OCI-LY1 (cell line): ENCODE results near the gene CDPF1.
A peak's percentile ranks its signal among the peaks of the same experiment; 100 is the strongest.

ENCODE experiments used
- H2AFZ ChIP-seq: fragments of 200-600 bp; sonication (generic), shearing (Covaris generic); 2 replicates; pipeline ENCODE4 v1.6.0; 2014; ENCODE audit warnings: antibody characterized with exemption, mild to moderate bottlenecking, low read length
- H3F3A ChIP-seq: fragments of 200-600 bp; sonication (generic), shearing (Covaris generic); 2 replicates; pipeline ENCODE4 v1.6.0; 2014; ENCODE audit warnings: mild to moderate bottlenecking, antibody characterized with exemption, low read length, moderate library complexity; ENCODE audit not compliant: insufficient read depth
- H3K27ac ChIP-seq: fragments of 200-600 bp; sonication (generic); 2 replicates; pipeline ENCODE4 v1.5.1; 2014; ENCODE audit warnings: low read length, mixed run types, mild to moderate bottlenecking, low read depth; ENCODE audit not compliant: poor library complexity, severe bottlenecking
- H3K27me3 ChIP-seq: fragments of 200-600 bp; sonication (generic); 2 replicates; pipeline ENCODE4 v1.6.0; 2014; ENCODE audit warnings: antibody characterized with exemption, mild to moderate bottlenecking, low read length, moderate library complexity; ENCODE audit not compliant: insufficient read depth
- H3K36me3 ChIP-seq: fragments of 200-600 bp; sonication (generic); 2 replicates; pipeline ENCODE4 v1.6.1; 2014; ENCODE audit warnings: mild to moderate bottlenecking, antibody characterized with exemption, low read length, moderate library complexity, mixed read lengths; ENCODE audit not compliant: insufficient read depth
- H3K4me1 ChIP-seq: fragments of 200-600 bp; sonication (generic); 2 replicates; pipeline ENCODE4 v1.5.1; 2014; ENCODE audit warnings: mild to moderate bottlenecking, low read length, moderate library complexity; ENCODE audit not compliant: insufficient read depth, severe bottlenecking
- H3K4me2 ChIP-seq: fragments of 200-600 bp; sonication (generic), shearing (Covaris generic); 2 replicates; pipeline ENCODE4 v1.6.1; 2014; ENCODE audit warnings: low read length
- H3K4me3 ChIP-seq: fragments of 200-600 bp; sonication (generic); 2 replicates; pipeline ENCODE4 v1.5.1; 2014; ENCODE audit warnings: low read length, low read depth, mild to moderate bottlenecking, mixed read lengths; ENCODE audit not compliant: poor library complexity, severe bottlenecking
- H3K79me2 ChIP-seq: fragments of 200-600 bp; shearing (Covaris generic); 2 replicates; pipeline ENCODE4 v1.6.1; 2016; ENCODE audit warnings: mixed run types, low read length, mixed read lengths; ENCODE audit not compliant: insufficient read depth
- H3K9ac ChIP-seq: fragments of 200-600 bp; sonication (generic), shearing (Covaris generic); 2 replicates; pipeline ENCODE4 v1.6.1; 2014; ENCODE audit warnings: mild to moderate bottlenecking, low read length, mixed read lengths
- H3K9me2 ChIP-seq: fragments of 200-600 bp; sonication (generic), shearing (Covaris generic); 2 replicates; pipeline ENCODE4 v1.6.1; 2014; ENCODE audit warnings: low read depth, mild to moderate bottlenecking, low read length, mixed read lengths
- H3K9me3 ChIP-seq: fragments of 200-600 bp; shearing (Covaris generic); 2 replicates; pipeline ENCODE4 v1.6.1; 2014; ENCODE audit warnings: low read length, mixed read lengths
- H4K20me1 ChIP-seq: fragments of 200-600 bp; sonication (generic), shearing (Covaris generic); 2 replicates; pipeline ENCODE4 v1.6.0; 2016; ENCODE audit warnings: mild to moderate bottlenecking, low read length; ENCODE audit not compliant: insufficient read depth
- CTCF ChIP-seq: fragments of 200-600 bp; sonication (generic), shearing (Covaris generic); IDR thresholded peaks from 2 replicates; pipeline ENCODE4 v1.5.1; 2017; ENCODE audit warnings: mild to moderate bottlenecking, antibody characterized with exemption, low read length, moderate library complexity, mixed read lengths
- EZH2 ChIP-seq: fragments of 200-600 bp; sonication (generic), shearing (Covaris generic); IDR thresholded peaks from 2 replicates; pipeline ENCODE4 v1.8.0; 2017; ENCODE audit warnings: borderline replicate concordance, mixed run types, mild to moderate bottlenecking, antibody characterized with exemption, low read length, moderate library complexity, mixed read lengths

CDPF1 gene

GRCh38 chr22:46241396-46242007 lies 8.6 kb downstream of the CDPF1 start:
- no peak overlapping the region for H2AFZ ChIP-seq
- no peaks in the 10 kb centered on the region for H3K9me2 ChIP-seq
- no peaks in the 10 kb centered on the region for H4K20me1 ChIP-seq
- H3K4me1 ChIP-seq = peaks cover 12% of the 10 kb centered on the region
- H3K4me2 ChIP-seq = no peak overlapping the region
- 0 out of 2 replicates have a peak, but pooled peaks cover 4% of the 10 kb centered on the region for H3K9me3 ChIP-seq
- peaks cover 27% of the 10 kb centered on the region for H3K36me3 ChIP-seq
- TF ChIP-seq CTCF = no peak
- TF ChIP-seq EZH2 = no peak
- H3K9ac ChIP-seq = no peak overlapping the region
- no peak overlapping the region for H3K27ac ChIP-seq
- no peaks in the 10 kb centered on the region for H3F3A ChIP-seq
- no peaks in the 10 kb centered on the region for H3K27me3 ChIP-seq
- H3K4me3 ChIP-seq = no peak overlapping the region
- H3K79me2 ChIP-seq = no peaks in the 10 kb centered on the region

GRCh38 chr22:46240907-46241306 lies 9.2 kb downstream of the CDPF1 start:
- TF ChIP-seq EZH2 (no peak), CTCF (no peak)
- H3F3A ChIP-seq = no peaks in the 10 kb centered on the region
- no peak overlapping the region for H3K27ac ChIP-seq
- peaks cover 12% of the 10 kb centered on the region for H3K4me1 ChIP-seq
- H3K27me3 ChIP-seq = no peaks in the 10 kb centered on the region
- no peaks in the 10 kb centered on the region for H3K79me2 ChIP-seq
- H3K9ac ChIP-seq = no peak overlapping the region
- no peak overlapping the region for H2AFZ ChIP-seq
- 0 out of 2 replicates have a peak, but pooled peaks cover 4% of the 10 kb centered on the region for H3K9me3 ChIP-seq
- H3K36me3 ChIP-seq = peaks cover 31% of the 10 kb centered on the region
- no peaks in the 10 kb centered on the region for H4K20me1 ChIP-seq
- H3K4me3 ChIP-seq = no peak overlapping the region
- H3K4me2 ChIP-seq = no peak overlapping the region
- H3K9me2 ChIP-seq = no peaks in the 10 kb centered on the region

GRCh38 chr22:46240506-46240905 lies 9.6 kb downstream of the CDPF1 start:
- Histone ChIP-seq H3K9ac (no peak overlapping the region), H3K27me3 (no peaks in the 10 kb centered on the region), H4K20me1 (no peaks in the 10 kb centered on the region), H3K4me2 (no peak overlapping the region), H3K79me2 (no peaks in the 10 kb centered on the region), H2AFZ (no peak overlapping the region), H3K4me3 (no peak overlapping the region), H3F3A (no peaks in the 10 kb centered on the region), H3K36me3 (peaks cover 29% of the 10 kb centered on the region), H3K4me1 (peaks cover 12% of the 10 kb centered on the region), H3K9me2 (no peaks in the 10 kb centered on the region), H3K9me3 (0 out of 2 replicates have a peak, but pooled peaks cover 4% of the 10 kb centered on the region), H3K27ac (peak overlapping the region; percentile 48)
- TF ChIP-seq CTCF (no peak), EZH2 (no peak)
